HepG2 (cell line): ENCODE measurements around the gene ZNF792. TPM values are rescaled to one million over a fixed set of nuclear protein-coding genes. Genes with fewer than 3 reads are reported as not detected.

Experiments
- ATAC-seq: fragments of 200-7000 bp; cut with Tn5 transposase; 3 replicates; pipeline ENCODE4 v1.9.1; 2020; ENCODE audit warnings: mild to moderate bottlenecking, moderate library complexity
- BruUV-seq: library from RNA; stranded (reverse); fragments of 400-500 nt; replicated peaks from 2 replicates; lab custom pipeline; 2021; lab: Mats Ljungman, UMichigan
- CTCF ChIA-PET: fragments of 300-600 bp; formaldehyde crosslinking; extraction: SDS; loops from one replicate; lab custom pipeline; 2021; ENCODE audit warnings: low total read pairs, inconsistent platforms, low intra/inter-chr PET ratio; lab: Yijun Ruan, JAX
- POLR2A ChIA-PET: fragments of 350-600 bp; sonication (Branson Sonifier 250); formaldehyde crosslinking; loops from one replicate; lab custom pipeline; 2020; ENCODE audit warnings: antibody characterized with exemption, inconsistent platforms; lab: Yijun Ruan, JAX
- DNase-seq: peaks from one replicate; pipeline ENCODE4 v3.0.0-alpha.2; 2015; ENCODE audit warnings: low spot score
- FAIRE-seq: peaks from 3 replicates; lab custom pipeline; 2011; peaks lifted over from hg19 to GRCh38; lab: Jason Lieb, UNC
- H2AFZ ChIP-seq: one replicate; pipeline ENCODE4 v1.6.1; 2011; ENCODE audit warnings: low read length, inconsistent platforms
- H3K27ac ChIP-seq: fragments of 300-600 bp; 3 replicates; pipeline ENCODE4 v1.8.0; 2011; ENCODE audit warnings: mixed run types, mild to moderate bottlenecking, mixed read lengths, low read length, inconsistent platforms; ENCODE audit not compliant: insufficient read depth; ENCODE audit errors: extremely low read length
- H3K27me3 ChIP-seq, 2 experiments: fragments of 200-600 bp in 1 of 2; 2 replicates in 1 of 2; 3 replicates in 1 of 2; pipeline versions ENCODE4 v1.6.0 to v1.8.0; 2011; ENCODE audit warnings: low read length in 2 of 2, mild to moderate bottlenecking in 2 of 2, moderate library complexity in 2 of 2, inconsistent platforms in 1 of 2; ENCODE audit not compliant: insufficient read depth in 2 of 2, control insufficient read depth in 1 of 2
- H3K36me3 ChIP-seq, 2 experiments: fragments of 200-600 bp in 1 of 2; replicated peaks in 1 of 2; 2 replicates in 1 of 2; 3 replicates in 1 of 2; pipeline versions ENCODE4 v1.5.1 to v1.8.0; 2011; ENCODE audit warnings: low read length in 2 of 2, inconsistent platforms in 1 of 2; ENCODE audit not compliant: insufficient read depth in 2 of 2, control insufficient read depth in 1 of 2
- H3K4me1 ChIP-seq: 2 replicates; pipeline ENCODE4 v1.5.1; 2012; ENCODE audit warnings: low read length, inconsistent platforms; ENCODE audit not compliant: insufficient read depth
- H3K4me2 ChIP-seq: 2 replicates; pipeline ENCODE4 v1.6.0; 2011; ENCODE audit warnings: low read depth, low read length, inconsistent platforms
- H3K4me3 ChIP-seq, 3 experiments: fragments of 200-600 bp in 1 of 3; sonication (generic), shearing (Covaris generic) in 1 of 3; replicated peaks in 1 of 3; 2 replicates each; pipeline ENCODE4 v1.5.1; 2011 to 2016; ENCODE audit warnings: low read length in 3 of 3, inconsistent platforms in 2 of 3, low read depth in 2 of 3, mild to moderate bottlenecking in 2 of 3, control low read depth in 1 of 3, mixed read lengths in 1 of 3; ENCODE audit not compliant: insufficient read depth in 1 of 3
- H3K79me2 ChIP-seq: one replicate; pipeline ENCODE4 v1.6.1; 2011; ENCODE audit warnings: low read length, inconsistent platforms; ENCODE audit not compliant: insufficient read depth
- H3K9ac ChIP-seq: 2 replicates; pipeline ENCODE4 v1.6.0; 2011; ENCODE audit warnings: mild to moderate bottlenecking, low read depth, low read length, inconsistent platforms; ENCODE audit not compliant: insufficient read depth
- H3K9me3 ChIP-seq: 2 replicates; pipeline ENCODE4 v1.5.1; 2012; ENCODE audit warnings: mild to moderate bottlenecking, low read length
- H4K20me1 ChIP-seq: 2 replicates; pipeline ENCODE4 v1.6.0; 2011; ENCODE audit warnings: inconsistent platforms, mild to moderate bottlenecking, low read length, moderate library complexity; ENCODE audit not compliant: insufficient read depth
- CBX5 ChIP-seq: sonication (generic); formaldehyde crosslinking; IDR thresholded peaks from 2 replicates; pipeline ENCODE4 v1.4.0; 2020; ENCODE audit warnings: missing genetic modification reagents, borderline replicate concordance
- JUNB ChIP-seq: sonication (generic); formaldehyde crosslinking; IDR thresholded peaks from 2 replicates; pipeline ENCODE4 v1.8.0; 2022; ENCODE audit warnings: missing genetic modification reagents, mild to moderate bottlenecking, borderline replicate concordance
- KDM3A ChIP-seq: IDR thresholded peaks from 2 replicates; pipeline ENCODE4 v1.6.1; 2018; ENCODE audit warnings: low read depth, missing compliant biosample characterization
- KDM4B ChIP-seq: sonication (generic); formaldehyde crosslinking; IDR thresholded peaks from 2 replicates; pipeline ENCODE4 v1.4.0; 2020; ENCODE audit warnings: missing genetic modification reagents
- KDM5A ChIP-seq: fragments of 200-600 bp; sonication (generic); IDR thresholded peaks from 2 replicates; pipeline ENCODE4 v1.7.0; 2018; ENCODE audit warnings: antibody characterized with exemption, mild to moderate bottlenecking, low read length, borderline replicate concordance
- MIER2 ChIP-seq: IDR thresholded peaks from 2 replicates; pipeline ENCODE4 v1.6.1; 2016; ENCODE audit warnings: missing biosample characterization, missing genetic modification reagents
- RXRB ChIP-seq: IDR thresholded peaks from 2 replicates; pipeline ENCODE4 v1.6.1; 2016; ENCODE audit warnings: borderline replicate concordance, missing genetic modification reagents, missing compliant biosample characterization
- ZBTB7A ChIP-seq: sonication (generic); formaldehyde crosslinking; IDR thresholded peaks from 2 replicates; pipeline ENCODE4 v1.8.0; 2022; ENCODE audit warnings: mild to moderate bottlenecking, missing genetic modification reagents
- ZNF160 ChIP-seq: sonication (generic); formaldehyde crosslinking; IDR thresholded peaks from 2 replicates; pipeline ENCODE4 v1.8.0; 2022; ENCODE audit warnings: mild to moderate bottlenecking, inconsistent platforms, missing genetic modification reagents
- ZNF253 ChIP-seq: sonication (generic); formaldehyde crosslinking; IDR thresholded peaks from 2 replicates; pipeline ENCODE4 v1.8.0; 2022; ENCODE audit warnings: mild to moderate bottlenecking, missing genetic modification reagents, borderline replicate concordance
- ZNF431 ChIP-seq: sonication (generic); formaldehyde crosslinking; IDR thresholded peaks from 2 replicates; pipeline ENCODE4 v1.9.0; 2022; ENCODE audit warnings: missing genetic modification reagents, low read depth, mild to moderate bottlenecking, borderline replicate concordance
- ZNF558 ChIP-seq: sonication (generic); formaldehyde crosslinking; IDR thresholded peaks from 2 replicates; pipeline ENCODE4 v1.9.0; 2022; ENCODE audit warnings: mild to moderate bottlenecking, missing genetic modification reagents, borderline replicate concordance
- ZNF564 ChIP-seq: sonication (generic); formaldehyde crosslinking; IDR thresholded peaks from 2 replicates; pipeline ENCODE4 v1.8.1; 2023; ENCODE audit warnings: mild to moderate bottlenecking, missing genetic modification reagents
- ZNF644 ChIP-seq: IDR thresholded peaks from 2 replicates; pipeline ENCODE4 v1.6.1; 2016; ENCODE audit warnings: low read depth
- ZNF724P ChIP-seq: sonication (generic); formaldehyde crosslinking; IDR thresholded peaks from 2 replicates; pipeline ENCODE4 v1.8.0; 2022; ENCODE audit warnings: missing genetic modification reagents, borderline replicate concordance
- WGBS: methylation state at CpG from one replicate; pipeline ENCODE4 v1.1.6; 2017; ENCODE audit warnings: low lambda C conversion rate; 5-methylcytosine and 5-hydroxymethylcytosine counted together
- in situ Hi-C: cut with HindIII; loops from 2 replicates; pipeline ENCODE4 v1.10.0; 2017; ENCODE audit warnings: low pct_unique_long_range_greater_than_20kb; ENCODE audit not compliant: extremely low pct_ligation_motif_present
- intact Hi-C: fragments of 100-400 bp; cut with micrococcal nuclease; formaldehyde crosslinking; loops from one replicate; pipeline ENCODE4 v1.10.0; 2022; ENCODE audit not compliant: unreplicated experiment
- polyA plus RNA-seq, 8 experiments: library from polyadenylated mRNA; depleted of rRNA in 3 of 8; stranded (reverse) in 7 of 8; unstranded in 1 of 8; fragments of >200 nt; fragmentation: Illumina TruSeq in 4 of 8; extraction: Trizol in 4 of 8; gene quantifications; 2 replicates each; pipeline versions ENCODE4 v1.2.1 to v1.2.3, GENCODE V29; 2011 to 2016; ENCODE audit warnings: low read depth in 4 of 8, missing spikeins in 1 of 8, mixed read lengths in 1 of 8; ENCODE audit not compliant: insufficient read depth in 1 of 8
- total RNA-seq, 5 experiments: library from RNA; depleted of rRNA; stranded (reverse); fragments of >200 nt; fragmentation: Illumina TruSeq; extraction: Trizol; gene quantifications; 2 replicates each; pipeline ENCODE4 v1.2.3, GENCODE V29; 2016; ENCODE audit warnings: low read depth in 1 of 5
- TF ChIP-seq, protein P1 (sequence below), 2 experiments: sonication (generic) in 1 of 2; formaldehyde crosslinking in 1 of 2; IDR thresholded peaks; 2 replicates each; pipeline versions ENCODE4 v1.4.0 to v1.6.1; 2018 to 2020; ENCODE audit warnings: missing genetic modification reagents in 2 of 2, borderline replicate concordance in 1 of 2, low read depth in 1 of 2, mild to moderate bottlenecking in 1 of 2, missing biosample characterization in 1 of 2
- TF ChIP-seq, protein P2 (sequence below): sonication (generic); formaldehyde crosslinking; IDR thresholded peaks from 2 replicates; pipeline ENCODE4 v1.4.0; 2020; ENCODE audit warnings: missing genetic modification reagents, low read depth, mild to moderate bottlenecking, borderline replicate concordance
- TF ChIP-seq, protein P3 (sequence below): sonication (generic); formaldehyde crosslinking; IDR thresholded peaks from 2 replicates; pipeline ENCODE4 v1.4.0; 2020; ENCODE audit warnings: missing genetic modification reagents

ZNF792 gene
- total and polyA plus RNA-seq, 2 of the 13 experiments (the other 11 are each of a cell fraction or from before 2014, with no cell fraction given) = 5.5 to 11.5 TPM

GRCh38 chr19:35000647-35001501 is 36.8 kb upstream of the ZNF792 start:
- in situ Hi-C loops (no loop called here), intact Hi-C loops (no loop called here)
- peak overlapping the region; percentile 79 for H3K4me2 ChIP-seq
- H3K9me3 ChIP-seq = no peaks in the 10 kb centered on the region
- H3K4me1 ChIP-seq = peaks cover 81% of the 10 kb centered on the region
- no peaks in the 10 kb centered on the region; a peak in 1 of 5 replicates for H3K27me3 ChIP-seq
- ATAC-seq = no peak
- peak; percentile 36 for FAIRE-seq
- H3K79me2 ChIP-seq = peaks cover 50% of the 10 kb centered on the region
- peaks cover 3 to 4% of the 10 kb centered on the region in 2 experiments; a peak in 4 of 5 replicates for H3K36me3 ChIP-seq
- H3K9ac ChIP-seq = peak overlapping the region; percentile 88
- peak overlapping the region; percentile 74 for H3K27ac ChIP-seq
- peaks cover 39% of the 10 kb centered on the region for H4K20me1 ChIP-seq
- POLR2A ChIA-PET = interaction anchor here (2.6 kb wide), 1 partner anchor 42 kb away, joined by 9 read pairs; no protein-coding TSS in a partner anchor
- BruUV-seq = TSS peak; percentile 41
- DNase-seq = peak; percentile 59
- H3K4me3 ChIP-seq = peak overlapping the region; percentile 81 to 86 (median 81)
- WGBS = 9% methylated on average over 6 of the region's 46 CpGs
- CTCF ChIA-PET = interaction anchor here (1.1 kb wide), 1 partner anchor 12 kb away, joined by 3 read pairs; no protein-coding TSS in a partner anchor
- H2AFZ ChIP-seq = no peak overlapping the region
- TF ChIP-seq, protein P1, sequence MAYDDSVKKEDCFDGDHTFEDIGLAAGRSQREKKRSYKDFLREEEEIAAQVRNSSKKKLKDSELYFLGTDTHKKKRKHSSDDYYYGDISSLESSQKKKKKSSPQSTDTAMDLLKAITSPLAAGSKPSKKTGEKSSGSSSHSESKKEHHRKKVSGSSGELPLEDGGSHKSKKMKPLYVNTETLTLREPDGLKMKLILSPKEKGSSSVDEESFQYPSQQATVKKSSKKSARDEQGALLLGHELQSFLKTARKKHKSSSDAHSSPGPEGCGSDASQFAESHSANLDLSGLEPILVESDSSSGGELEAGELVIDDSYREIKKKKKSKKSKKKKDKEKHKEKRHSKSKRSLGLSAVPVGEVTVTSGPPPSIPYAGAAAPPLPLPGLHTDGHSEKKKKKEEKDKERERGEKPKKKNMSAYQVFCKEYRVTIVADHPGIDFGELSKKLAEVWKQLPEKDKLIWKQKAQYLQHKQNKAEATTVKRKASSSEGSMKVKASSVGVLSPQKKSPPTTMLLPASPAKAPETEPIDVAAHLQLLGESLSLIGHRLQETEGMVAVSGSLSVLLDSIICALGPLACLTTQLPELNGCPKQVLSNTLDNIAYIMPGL (CRISPR knock-in tag; IDR thresholded peaks at IDR 0.05; ENCODE audit: borderline replicate concordance in 1 of 2, low read depth in 1 of 2) = peak; percentile 16 to 67; a peak in 2 of 4 replicates
- TF ChIP-seq, protein P2, sequence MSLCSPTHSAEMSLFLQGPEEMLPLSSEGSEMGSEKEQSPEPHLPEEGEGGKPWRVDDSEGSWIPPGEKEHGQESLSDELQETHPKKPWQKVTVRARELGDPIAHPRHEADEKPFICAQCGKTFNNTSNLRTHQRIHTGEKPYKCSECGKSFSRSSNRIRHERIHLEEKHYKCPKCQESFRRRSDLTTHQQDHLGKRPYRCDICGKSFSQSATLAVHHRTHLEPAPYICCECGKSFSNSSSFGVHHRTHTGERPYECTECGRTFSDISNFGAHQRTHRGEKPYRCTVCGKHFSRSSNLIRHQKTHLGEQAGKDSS (CRISPR knock-in tag) = 0 out of 2 replicates have a peak, but pooled peaks have one; percentile 31
- TF ChIP-seq RXRB (CRISPR knock-in tag) = no peak
- no peak for TF ChIP-seq ZNF253 (CRISPR knock-in tag)
- no peak for TF ChIP-seq ZNF160
- peak; percentile 65; the same call in 1 of the 2 replicates for TF ChIP-seq ZNF431 (CRISPR knock-in tag)
- TF ChIP-seq MIER2 (CRISPR knock-in tag) = no peak
- TF ChIP-seq KDM5A = no peak
- TF ChIP-seq, protein P3, sequence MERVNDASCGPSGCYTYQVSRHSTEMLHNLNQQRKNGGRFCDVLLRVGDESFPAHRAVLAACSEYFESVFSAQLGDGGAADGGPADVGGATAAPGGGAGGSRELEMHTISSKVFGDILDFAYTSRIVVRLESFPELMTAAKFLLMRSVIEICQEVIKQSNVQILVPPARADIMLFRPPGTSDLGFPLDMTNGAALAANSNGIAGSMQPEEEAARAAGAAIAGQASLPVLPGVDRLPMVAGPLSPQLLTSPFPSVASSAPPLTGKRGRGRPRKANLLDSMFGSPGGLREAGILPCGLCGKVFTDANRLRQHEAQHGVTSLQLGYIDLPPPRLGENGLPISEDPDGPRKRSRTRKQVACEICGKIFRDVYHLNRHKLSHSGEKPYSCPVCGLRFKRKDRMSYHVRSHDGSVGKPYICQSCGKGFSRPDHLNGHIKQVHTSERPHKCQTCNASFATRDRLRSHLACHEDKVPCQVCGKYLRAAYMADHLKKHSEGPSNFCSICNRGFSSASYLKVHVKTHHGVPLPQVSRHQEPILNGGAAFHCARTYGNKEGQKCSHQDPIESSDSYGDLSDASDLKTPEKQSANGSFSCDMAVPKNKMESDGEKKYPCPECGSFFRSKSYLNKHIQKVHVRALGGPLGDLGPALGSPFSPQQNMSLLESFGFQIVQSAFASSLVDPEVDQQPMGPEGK (CRISPR knock-in tag) = peak; percentile 81
- peak; percentile 48; the same call in 1 of the 2 replicates for TF ChIP-seq ZNF558
- TF ChIP-seq ZNF564 (CRISPR knock-in tag) = no peak
- TF ChIP-seq KDM3A (CRISPR knock-in tag) = peak; percentile 29; the same call in 1 of the 2 replicates
- TF ChIP-seq JUNB = 0 out of 2 replicates have a peak, but pooled peaks have one; percentile 50
- no peak for TF ChIP-seq ZNF644 (CRISPR knock-in tag)
- no peak for TF ChIP-seq KDM4B (CRISPR knock-in tag)
- peak; percentile 51; the same call in 1 of the 2 replicates for TF ChIP-seq ZBTB7A
- TF ChIP-seq CBX5 = 0 out of 2 replicates have a peak, but pooled peaks have one; percentile 8
- no peak for TF ChIP-seq ZNF724P (CRISPR knock-in tag)
